Measurements from ENCODE around the gene SPPL2A.
"Not testable (repeated sequence)": the region's sequence is repeated elsewhere in the genome, so short reads cannot be mapped to it uniquely, and the experiment has no call there.

Gene SPPL2A, protein sequence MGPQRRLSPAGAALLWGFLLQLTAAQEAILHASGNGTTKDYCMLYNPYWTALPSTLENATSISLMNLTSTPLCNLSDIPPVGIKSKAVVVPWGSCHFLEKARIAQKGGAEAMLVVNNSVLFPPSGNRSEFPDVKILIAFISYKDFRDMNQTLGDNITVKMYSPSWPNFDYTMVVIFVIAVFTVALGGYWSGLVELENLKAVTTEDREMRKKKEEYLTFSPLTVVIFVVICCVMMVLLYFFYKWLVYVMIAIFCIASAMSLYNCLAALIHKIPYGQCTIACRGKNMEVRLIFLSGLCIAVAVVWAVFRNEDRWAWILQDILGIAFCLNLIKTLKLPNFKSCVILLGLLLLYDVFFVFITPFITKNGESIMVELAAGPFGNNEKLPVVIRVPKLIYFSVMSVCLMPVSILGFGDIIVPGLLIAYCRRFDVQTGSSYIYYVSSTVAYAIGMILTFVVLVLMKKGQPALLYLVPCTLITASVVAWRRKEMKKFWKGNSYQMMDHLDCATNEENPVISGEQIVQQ

DNA sequence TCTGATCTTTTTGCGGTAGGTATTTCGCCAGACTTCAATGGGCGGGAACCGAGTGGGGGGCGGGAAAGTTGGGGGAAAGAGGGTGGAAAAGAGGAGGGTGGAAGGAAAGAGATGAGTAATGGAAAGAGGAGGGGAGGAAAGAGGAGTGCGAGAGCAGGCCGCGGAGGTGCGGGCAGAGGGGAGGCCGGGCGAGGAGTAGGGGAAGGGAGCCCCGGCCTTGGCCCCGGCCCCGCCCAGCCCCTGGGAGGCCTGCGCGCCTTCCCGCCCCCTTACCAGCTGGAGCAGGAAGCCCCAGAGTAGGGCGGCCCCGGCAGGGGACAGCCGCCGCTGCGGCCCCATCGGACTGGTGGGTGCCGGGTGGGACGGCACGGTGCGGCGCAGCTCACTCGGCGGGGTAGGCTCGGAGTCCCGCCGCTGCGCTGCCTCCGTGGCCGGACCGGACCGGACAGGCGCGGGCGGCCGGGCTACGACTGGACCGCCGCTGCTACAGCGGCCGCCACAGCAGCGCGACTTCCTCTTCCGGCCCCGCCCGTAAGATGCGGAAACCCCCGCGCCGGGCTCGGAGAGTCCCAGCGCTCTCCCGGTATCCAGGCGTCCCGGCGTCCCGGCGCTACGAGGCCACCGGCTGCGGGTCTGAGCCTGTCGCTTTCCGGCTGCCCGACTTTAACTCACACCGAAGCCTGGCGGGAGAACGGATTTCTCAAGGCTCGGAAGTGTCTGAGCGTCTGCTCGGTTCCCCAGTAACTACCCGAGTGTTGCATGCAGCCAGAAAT lies at the start of gene SPPL2A:
Gene SPPL2A, minus strand, starts transcription at position 512 of the 773 bp plus-strand sequence. Its CDS starts 173 bp downstream, at position 339.
- peak; percentile 86 for DNase-seq (ENCODE audit: low read depth in 2 of 2)

DNA sequence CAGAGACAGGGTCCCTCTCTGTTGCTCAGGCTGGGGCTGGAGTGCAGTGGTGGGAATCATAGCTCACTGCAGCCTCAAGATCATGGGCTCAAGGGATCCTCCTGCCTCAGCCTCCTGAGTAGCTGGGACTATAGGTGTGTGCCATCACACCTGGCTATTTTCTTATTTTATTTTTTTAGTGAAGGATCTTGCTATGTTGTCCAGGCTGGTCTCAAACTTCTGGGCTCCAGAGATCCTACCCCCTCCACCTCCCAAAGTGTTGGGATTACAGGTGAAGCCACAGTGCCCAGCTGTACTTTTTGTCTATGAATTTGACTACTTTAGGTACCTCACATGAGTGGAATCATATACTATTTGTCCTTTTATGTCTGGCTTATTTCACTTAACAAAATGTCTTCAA lies 49.1 kb upstream of the SPPL2A start:
- DNase-seq (ENCODE audit: low read depth in 2 of 2), result no peak

DNA sequence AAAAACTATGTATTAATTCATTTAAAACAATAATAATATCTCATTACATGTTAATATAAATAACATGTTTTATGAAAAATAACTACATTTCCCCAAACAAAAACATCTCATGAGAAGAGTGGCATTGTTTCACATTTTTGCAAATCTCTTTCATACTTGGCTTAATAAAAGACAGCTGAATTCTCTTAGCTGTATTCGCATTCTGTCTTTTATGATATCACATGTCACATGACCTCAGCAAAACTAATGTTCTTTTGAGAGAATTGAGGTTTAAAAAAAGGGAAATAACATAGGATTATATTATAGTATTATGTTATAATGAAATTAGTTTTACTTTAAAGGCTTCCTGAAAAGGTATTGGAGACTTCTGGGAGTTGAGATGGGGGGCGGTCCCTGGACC lies 48.4 kb upstream of the SPPL2A start:
- DNase-seq (ENCODE audit: low read depth in 2 of 2), result no peak

DNA sequence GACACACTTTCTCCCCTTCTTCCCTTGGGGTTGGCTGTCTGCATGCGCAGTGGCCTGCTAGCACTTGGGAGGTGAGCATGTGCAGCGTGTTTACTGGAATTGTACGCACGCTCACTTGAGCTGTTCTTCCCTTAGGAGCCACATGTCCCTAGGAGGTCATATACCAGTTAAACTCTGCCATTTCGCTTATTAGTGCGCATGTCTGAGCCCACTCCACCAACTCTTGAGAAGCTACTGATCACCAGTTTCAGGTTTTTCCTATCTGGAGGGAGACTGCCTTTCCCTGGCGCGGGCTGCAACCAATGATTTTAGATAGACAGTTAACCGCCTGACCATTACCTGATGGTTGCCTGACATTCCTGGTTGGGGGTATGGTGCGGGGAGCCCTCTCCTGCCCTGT lies 47.6 kb upstream of the SPPL2A start:
- no peak for DNase-seq (ENCODE audit: low read depth in 2 of 2)

DNA sequence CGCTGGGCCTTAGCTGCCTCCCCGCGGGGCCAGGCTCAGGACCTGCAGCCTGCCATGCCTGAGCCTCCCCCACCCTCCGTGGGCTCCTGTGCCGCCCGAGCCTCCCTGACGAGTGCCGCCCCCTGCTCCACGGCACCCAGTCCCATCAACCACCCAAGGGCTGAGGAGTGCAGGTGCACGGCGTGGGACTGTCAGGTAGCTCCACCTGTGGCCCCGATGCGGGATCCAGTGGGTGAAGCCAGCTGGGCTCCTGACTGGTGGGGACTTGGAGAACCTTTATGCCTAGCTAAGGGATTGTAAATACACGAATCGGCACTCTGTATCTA lies 46.6 kb upstream of the SPPL2A start:
- DNase-seq (ENCODE audit: low read depth in 2 of 2), result not testable (repeated sequence)

DNA sequence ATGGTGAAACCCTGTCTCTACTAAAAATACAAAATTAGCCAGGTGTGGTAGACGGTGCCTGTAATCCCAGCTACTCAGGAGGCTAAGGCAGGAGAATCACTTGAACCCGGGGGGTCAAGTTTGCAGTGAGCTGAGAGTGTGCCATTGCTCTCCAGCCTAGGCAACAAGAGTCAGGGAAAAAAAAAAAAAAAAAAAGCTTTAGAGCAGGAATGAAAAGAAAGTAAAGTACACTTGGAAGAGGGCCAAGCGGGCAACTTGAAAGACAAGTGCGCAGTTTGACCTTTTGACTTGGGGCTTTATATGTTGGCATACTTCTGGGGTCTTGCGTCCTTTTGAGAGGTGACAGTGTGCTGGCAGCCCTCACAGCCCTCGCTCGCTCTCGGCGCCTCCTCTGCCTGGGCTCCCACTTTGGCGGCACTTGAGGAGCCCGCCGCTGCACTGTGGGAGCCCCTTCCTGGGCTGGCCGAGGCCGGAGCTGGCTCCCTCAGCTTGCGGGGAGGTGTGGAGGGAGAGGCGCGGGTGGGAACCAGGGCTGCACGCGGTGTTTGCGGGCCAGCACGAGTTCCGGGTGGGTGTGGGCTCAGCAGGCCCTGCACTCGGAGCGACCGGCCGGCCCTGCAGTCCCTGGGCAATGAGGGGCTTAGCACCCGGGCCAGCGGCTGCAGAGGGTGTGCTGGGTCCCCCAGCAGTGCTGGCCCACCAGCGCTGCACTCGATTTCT lies 46.1 kb upstream of the SPPL2A start:
- not testable (repeated sequence) for DNase-seq (ENCODE audit: low read depth in 2 of 2)

DNA sequence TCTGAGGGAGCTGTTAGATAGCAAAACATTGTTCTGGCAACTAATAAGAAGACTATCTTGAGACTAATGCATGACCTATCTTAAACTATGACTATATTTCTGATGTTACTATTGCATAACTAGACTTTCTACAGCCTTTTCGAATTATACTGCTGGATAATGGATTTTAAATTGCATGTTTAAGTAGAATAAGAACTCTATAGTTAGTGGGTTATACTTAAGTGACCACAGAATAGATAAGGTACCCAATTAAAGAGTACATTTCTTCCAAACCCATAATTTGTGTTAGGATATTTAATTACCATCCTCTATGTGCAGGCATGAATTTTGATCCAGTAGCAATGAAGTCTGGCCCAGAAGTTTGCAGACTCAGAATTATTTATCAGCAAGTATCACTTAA lies 44.6 kb upstream of the SPPL2A start:
- DNase-seq (ENCODE audit: low read depth in 2 of 2), result no peak

DNA sequence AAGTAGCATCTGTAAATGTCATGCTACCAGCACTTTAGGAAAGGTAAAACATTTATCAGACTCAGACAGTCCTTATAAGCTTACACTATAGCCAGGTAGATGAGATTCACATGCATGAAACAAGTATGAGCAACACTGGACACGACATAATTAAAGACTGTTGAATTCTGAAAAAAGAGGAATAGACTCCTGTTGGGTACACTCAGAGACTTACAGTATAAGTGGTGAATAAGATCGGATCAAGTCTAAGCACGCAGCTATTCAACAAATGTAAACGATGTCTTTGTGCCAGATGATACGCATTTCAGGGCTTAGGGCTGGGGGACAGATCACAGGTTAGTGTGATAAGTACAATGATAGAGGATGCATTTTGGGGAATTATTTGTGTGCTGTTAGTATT lies 43.2 kb upstream of the SPPL2A start:
- no peak for DNase-seq (ENCODE audit: low read depth in 2 of 2)

DNA sequence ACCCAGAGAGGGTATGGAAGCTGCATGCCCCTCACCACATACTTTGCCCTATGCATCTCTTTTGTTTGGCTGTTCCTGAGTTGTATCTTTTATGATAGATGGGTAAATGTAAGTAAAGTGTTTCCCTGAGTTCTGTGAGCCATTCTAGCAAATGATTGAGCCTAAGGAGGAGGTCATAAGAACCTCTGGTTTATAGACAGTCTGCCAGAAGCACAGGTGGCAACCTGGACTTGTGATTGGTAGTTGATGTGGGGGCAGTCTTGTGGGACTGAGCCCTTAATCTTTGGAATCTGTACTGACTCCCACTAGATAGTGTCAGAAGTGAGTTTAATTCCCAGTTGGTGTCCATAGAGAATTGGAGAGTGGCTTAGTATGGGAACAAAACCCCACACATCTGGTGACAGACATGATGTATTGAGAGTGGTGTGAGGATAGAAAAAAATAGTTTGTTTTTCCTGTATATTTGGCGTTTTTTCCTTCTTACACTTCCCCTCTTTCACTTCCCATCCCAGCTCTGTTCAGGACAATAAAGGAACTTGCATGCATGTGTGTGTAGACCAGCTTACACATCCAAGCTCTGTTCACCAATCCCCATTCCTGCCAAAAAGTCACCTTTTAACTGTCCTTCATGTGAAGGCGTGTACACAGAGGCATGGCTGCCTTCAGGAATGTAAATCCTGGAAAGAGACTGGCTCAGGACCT lies 38.1 kb upstream of the SPPL2A start:
- DNase-seq (ENCODE audit: low read depth in 2 of 2), result no peak

DNA sequence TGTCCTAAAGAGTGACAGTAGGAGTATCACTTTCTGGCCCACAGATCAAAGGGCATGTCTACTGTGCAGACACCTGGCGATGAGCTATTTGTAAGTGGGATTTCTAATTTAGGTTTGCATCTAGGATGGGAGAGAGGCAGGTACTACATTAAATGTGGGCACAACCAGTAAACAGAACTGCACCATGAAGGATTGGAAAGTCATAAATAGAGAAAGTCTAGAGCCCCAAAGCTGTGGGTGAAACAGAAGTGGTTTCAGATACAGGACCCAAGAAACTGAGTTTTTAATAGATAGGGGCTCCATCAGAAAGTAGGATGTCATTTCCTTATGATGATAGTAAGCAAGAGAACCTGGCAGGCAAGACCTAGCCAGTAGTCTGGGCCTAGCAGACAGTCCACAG lies 35.2 kb upstream of the SPPL2A start:
- no peak for DNase-seq (ENCODE audit: low read depth in 2 of 2)

DNA sequence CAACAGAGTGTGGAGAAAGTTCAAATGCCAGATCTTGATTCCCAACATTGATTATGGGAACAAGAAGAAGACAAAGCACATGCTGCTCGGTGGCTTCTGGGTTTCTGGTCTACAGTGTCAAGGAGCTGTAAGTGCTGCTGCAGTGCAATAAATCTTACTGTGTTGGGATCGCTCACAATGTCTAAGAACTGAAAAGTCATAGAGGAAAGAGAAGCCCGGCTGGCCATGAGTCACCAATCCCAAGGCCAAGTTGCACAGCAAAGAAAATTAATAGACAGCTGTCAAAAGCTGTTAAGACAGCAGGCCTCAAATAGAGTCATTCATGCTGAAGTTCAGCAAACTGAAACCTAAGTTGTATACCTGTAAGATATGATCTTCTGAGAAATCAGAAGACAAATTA lies 33.2 kb upstream of the SPPL2A start:
- DNase-seq (ENCODE audit: low read depth in 2 of 2), result no peak

DNA sequence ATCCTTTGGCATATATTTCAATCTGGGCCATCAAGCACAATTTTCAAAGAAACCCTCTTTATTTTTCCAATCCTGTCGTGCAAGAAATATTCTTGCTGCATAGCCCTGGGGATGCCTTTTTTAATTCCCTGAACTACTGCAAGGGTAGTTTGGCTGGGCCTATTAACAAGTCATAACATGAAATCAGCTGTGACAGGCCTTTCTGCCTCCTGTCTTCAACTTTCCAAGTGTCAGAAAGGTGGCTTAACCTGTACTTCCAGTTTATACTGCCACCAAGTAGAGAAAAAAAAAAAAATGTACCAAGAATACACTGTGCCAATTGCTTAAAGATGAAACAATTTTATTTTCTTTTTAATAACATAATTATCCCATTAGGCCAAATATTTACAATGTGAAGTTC lies 32.4 kb upstream of the SPPL2A start:
- DNase-seq (ENCODE audit: low read depth in 2 of 2), result no peak

DNA sequence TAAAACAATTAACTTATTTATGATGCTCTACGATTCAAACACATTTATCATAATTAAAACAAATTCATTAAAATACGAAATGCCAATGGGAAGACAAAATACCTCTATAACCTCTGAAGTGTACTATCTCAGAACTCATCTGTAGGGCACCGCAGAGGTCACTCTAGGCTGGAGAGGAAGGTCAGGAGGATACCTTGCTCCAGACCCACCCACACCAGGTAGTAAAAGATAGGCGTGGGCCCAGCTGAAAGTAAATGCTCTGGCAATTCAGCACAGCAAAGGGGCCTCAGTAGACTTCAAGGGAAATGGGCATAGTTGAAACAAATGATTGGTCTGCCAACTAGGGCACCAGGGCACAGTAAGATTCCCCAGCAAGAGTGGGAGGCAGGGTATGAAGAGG lies 26.0 kb upstream of the SPPL2A start:
- no peak for DNase-seq (ENCODE audit: low read depth in 2 of 2)

DNA sequence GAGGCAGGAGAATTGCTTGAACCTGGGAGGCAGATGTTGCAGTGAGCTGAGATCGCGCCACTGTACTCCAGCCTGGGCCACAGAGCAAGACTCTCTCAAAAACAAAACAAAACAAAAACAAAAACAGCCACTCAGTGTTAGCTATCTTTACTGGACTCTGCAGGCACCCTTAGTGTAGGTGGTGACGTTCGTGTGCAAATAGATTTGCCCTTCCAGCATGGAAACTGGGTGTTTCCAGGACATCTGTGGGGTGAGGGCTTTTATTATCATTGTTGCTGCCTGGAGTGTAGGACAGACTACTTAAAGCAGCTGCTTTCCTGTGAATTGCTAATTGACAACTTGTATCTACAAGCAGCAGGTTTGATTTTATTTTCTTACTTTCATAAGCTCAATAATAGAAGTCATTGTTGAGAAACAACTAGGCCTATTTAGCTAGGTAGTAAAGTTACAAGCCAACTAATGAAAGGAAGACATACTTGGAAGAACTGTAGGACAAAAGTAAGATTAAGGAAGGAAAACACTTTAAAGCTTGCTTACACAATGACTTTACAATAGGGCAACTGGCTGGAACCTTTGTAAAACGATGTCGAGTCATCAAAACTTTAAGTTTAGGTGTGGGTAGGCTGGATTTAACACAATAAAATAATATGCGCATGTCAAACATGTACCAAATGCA lies 25.4 kb upstream of the SPPL2A start:
- DNase-seq (ENCODE audit: low read depth in 2 of 2), result no peak

DNA sequence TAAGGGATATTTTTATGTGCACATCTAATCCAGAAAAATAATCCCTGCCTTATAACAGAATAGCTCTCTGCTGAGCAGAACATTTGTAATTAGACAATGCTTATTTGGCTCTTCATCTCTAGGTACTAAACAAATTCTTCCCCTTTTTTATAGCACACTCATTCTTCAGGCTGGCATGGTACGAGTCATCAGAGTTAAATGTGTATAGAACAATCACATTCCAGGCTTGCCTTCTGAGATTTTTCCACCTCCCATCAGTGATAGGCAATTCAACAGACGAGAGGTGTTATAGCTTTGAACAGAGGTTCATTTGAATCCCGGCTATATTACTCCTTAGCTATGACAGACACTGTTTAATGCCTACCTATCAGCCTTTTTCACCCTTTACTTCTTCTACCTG lies 21.4 kb upstream of the SPPL2A start:
- no peak for DNase-seq (ENCODE audit: low read depth in 2 of 2)

DNA sequence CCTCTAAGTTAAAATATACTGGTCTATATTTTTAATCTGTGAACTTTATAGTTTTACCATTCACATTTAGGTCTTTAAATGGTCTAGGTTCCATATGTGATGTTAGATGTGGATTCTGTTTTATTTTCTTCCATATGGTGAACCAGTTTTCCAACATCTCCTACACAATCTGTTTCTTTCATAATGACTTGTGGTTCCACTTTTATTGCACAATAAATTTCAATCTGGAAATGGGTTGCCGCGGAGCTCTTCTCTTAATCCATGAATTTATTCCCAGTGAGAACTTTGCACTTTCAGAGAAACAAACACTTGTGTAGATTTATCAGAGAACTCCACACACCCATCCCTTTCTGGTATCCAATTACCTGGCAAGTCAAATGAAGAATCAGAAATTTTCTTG lies 20.9 kb upstream of the SPPL2A start:
- no peak for DNase-seq (ENCODE audit: low read depth in 2 of 2)

DNA sequence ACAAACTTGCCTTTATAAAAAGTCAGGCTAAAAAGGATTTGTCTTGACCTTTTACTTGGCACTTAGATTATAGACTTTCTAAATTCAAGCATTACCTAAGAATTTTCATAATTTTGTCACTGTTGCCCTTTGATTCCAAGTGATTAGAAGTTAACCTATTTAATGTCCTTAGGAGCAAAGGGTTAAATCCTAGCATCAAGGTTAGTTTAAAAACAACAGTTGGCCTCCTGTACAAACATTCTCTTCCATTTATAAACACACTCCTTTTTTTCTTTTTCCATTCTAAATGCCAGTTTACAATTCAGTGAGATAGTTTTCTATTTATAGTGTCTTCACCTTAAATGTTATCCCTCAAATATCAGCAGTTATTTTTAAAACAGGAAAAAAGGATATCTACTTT lies 18.4 kb upstream of the SPPL2A start:
- no peak for DNase-seq (ENCODE audit: low read depth in 2 of 2)

DNA sequence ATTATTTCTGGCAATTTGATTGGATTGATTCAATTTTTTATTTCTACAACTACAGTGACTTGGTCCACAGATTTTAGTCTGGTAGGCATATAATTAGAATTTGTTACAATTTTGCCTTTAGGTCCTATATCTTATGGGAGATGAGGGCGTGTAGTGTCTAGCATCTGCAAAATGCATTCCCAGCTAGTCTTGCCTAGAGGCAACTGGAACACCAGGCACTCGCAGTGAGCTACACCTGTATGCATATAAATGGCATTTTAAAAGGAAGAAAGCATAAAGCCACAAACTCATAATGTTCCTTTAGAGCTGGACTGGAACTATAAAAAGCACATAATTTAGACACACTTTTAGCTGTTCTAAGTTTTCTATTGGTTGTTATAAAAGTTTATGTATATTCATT lies 17.9 kb upstream of the SPPL2A start:
- DNase-seq (ENCODE audit: low read depth in 2 of 2), result no peak

DNA sequence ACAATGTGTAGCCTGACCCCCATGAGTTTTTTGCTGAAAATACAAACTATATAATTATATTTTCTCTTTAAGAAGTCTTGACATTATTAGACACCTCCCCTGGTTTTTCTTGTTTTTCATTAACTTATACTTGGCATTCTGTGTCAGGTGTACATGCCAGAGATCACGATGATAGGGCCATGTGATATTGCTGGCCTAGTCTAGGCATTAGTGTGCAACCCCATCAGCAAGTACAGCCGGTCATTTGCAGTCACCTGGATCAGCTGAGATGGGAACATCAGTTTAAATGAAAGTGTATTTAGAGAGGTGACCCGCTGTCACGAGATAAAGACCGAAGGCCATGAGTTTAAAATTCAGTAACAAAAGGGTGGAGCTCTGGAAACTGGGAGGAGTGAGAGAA lies 12.6 kb upstream of the SPPL2A start:
- no peak for DNase-seq (ENCODE audit: low read depth in 2 of 2)

DNA sequence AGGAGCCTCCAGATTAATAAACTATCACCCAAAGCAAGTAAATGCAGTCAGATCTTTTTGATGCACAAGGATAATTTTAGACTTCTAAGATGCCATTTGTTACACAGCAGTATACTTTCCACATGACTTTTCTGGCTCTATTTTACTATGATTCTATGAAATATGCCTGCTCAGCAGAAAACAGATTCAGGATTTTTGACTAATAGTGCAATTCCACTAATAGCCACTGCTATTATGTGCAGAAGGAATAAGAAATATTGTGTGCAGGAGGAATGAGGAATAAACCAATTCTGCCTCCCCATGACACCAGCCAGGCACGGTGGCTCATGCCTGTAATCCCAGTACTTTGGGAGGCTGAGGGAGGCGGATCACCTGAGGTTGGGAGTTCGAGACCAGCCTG lies 11.5 kb upstream of the SPPL2A start:
- no peak for DNase-seq (ENCODE audit: low read depth in 2 of 2)

DNA sequence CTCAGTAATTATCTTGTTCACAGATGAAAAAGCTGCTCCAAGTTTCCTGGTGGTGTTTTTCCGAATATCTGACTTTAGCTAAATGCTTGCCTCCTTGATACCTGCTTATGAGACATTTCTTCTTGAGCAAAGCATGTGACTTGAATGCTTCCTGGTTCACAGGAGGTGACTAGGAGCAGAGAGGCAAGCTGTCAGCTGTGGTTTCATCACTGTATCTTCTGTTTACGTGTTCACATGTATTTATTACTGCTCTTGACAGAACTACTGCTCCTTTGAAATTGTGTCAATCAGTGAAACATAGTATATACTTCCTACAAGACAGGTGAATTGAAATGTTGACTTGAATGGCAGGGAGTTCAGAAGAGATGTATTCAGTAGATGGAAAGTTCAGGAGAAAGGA lies 8.9 kb upstream of the SPPL2A start:
- DNase-seq (ENCODE audit: low read depth in 2 of 2), result no peak
